Measurements from ENCODE around the gene MYOD1. TPM values are rescaled to one million over a fixed set of nuclear protein-coding genes. Genes with fewer than 3 reads are reported as not detected.

MYOD1 gene
- total RNA-seq, 1 donor from 2014 or later, result not detected

DNA sequence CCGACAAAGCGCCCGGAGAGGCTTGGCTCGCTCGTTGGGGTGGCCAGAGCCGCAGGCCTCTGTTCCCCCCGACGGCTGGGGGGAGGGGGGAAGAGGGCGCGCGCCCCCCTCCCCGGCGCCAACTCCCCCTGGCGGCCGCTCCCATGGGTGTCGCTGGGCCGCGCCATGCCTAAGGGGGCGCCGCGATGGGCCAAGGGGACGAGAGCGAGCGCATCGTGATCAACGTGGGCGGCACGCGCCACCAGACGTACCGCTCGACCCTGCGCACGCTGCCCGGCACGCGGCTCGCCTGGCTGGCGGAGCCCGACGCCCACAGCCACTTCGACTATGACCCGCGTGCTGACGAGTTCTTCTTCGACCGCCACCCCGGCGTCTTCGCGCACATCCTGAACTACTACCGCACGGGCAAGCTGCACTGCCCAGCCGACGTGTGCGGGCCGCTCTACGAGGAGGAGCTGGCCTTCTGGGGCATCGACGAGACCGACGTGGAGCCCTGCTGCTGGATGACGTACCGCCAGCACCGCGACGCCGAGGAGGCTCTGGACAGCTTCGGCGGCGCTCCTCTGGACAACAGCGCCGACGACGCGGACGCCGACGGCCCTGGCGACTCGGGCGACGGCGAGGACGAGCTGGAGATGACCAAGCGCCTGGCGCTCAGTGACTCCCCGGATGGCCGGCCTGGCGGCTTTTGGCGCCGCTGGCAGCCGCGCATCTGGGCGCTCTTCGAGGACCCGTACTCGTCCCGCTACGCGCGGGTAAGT is 16.6 kb downstream of the MYOD1 start:
- Mint-ChIP-seq H3K4me3 (ENCODE audit: unreplicated experiment) (no peak overlapping the region), H3K36me3 (ENCODE audit: low read depth) (no peaks in the 10 kb centered on the region), H3K27ac (ENCODE audit: unreplicated experiment) (no peak overlapping the region), H3K9me3 (ENCODE audit: low read depth) (no peaks in the 10 kb centered on the region), H3K27me3 (ENCODE audit: low read depth) (peaks cover 24% of the 10 kb centered on the region), H3K4me1 (ENCODE audit: low read depth) (peaks cover 4% of the 10 kb centered on the region)
- DNase-seq (ENCODE audit: low spot score), result no peak
- TF ChIP-seq, protein P1, sequence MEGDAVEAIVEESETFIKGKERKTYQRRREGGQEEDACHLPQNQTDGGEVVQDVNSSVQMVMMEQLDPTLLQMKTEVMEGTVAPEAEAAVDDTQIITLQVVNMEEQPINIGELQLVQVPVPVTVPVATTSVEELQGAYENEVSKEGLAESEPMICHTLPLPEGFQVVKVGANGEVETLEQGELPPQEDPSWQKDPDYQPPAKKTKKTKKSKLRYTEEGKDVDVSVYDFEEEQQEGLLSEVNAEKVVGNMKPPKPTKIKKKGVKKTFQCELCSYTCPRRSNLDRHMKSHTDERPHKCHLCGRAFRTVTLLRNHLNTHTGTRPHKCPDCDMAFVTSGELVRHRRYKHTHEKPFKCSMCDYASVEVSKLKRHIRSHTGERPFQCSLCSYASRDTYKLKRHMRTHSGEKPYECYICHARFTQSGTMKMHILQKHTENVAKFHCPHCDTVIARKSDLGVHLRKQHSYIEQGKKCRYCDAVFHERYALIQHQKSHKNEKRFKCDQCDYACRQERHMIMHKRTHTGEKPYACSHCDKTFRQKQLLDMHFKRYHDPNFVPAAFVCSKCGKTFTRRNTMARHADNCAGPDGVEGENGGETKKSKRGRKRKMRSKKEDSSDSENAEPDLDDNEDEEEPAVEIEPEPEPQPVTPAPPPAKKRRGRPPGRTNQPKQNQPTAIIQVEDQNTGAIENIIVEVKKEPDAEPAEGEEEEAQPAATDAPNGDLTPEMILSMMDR (IDR thresholded peaks at IDR 0.05), result peak; percentile 63

DNA sequence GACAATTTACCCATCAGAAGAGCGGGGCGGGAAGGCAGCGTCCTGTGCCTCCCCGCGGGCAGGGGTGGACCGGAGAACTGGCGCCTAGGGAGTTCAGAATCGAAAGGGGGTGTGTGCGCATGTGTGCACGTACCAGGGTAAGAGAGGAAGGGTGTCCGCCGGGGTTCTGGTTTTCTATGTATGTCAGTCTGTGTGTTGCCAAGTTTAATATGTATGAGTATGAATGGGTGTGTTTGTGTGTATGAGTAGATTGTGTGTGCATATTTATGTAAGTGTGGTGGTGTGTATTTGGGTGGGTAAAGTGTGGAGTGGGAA is 17.2 kb downstream of the MYOD1 start:
- Mint-ChIP-seq H3K27me3 (ENCODE audit: low read depth) (peaks cover 25% of the 10 kb centered on the region), H3K36me3 (ENCODE audit: low read depth) (no peaks in the 10 kb centered on the region), H3K9me3 (ENCODE audit: low read depth) (no peaks in the 10 kb centered on the region), H3K27ac (ENCODE audit: unreplicated experiment) (no peak overlapping the region), H3K4me3 (ENCODE audit: unreplicated experiment) (no peak overlapping the region), H3K4me1 (ENCODE audit: low read depth) (peaks cover 4% of the 10 kb centered on the region)
- DNase-seq (ENCODE audit: low spot score), result no peak
- TF ChIP-seq, protein P1 (IDR thresholded peaks at IDR 0.05), result no peak

DNA sequence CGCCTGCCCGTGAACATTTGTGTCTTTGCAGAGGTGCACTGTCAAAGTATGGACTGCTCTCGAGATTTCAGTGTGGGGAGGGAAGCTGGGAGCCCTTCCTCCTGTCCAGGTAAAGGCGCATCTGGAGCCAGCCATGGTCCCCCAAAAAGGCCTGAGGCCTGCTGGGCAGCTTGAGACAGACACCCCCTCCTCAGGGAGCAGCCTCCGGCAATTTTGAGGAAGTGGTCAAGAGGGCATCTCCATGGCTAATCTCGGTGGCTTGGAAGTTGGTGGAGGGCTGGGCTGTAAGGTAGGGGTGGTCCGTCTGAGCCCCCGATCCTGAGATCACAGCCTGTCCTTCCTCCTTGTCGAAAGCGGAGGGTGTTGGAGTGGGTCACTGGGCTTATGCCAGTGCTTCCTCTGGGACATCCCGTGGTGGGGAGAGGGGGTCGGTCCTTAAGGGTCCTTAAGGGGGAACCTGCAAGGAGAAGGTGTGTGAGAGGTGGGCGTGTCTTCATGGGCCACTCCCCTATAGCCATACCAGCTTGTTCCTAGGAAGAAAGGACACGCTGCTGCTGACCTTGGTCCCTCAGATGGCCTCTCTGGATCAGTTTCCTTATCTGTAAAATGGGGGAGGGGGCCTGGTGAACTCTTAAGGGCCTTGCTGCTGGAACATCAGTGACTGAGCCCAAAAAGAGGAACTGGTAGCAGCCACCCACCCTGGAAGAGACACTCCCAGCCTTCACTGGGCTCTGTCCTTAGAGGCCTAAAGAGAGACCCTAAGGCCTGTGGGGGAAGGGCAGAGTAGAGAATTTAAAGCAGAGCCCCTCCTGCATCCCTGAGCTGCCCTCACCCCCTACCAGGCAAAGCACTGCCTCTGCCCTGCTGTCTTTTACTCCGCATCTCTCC is 17.8 kb downstream of the MYOD1 start:
- H3K27me3 Mint-ChIP-seq (ENCODE audit: low read depth), result peaks cover 23% of the 10 kb centered on the region
- DNase-seq (ENCODE audit: low spot score), result no peak
- H3K4me3 Mint-ChIP-seq (ENCODE audit: unreplicated experiment), result no peak overlapping the region

DNA sequence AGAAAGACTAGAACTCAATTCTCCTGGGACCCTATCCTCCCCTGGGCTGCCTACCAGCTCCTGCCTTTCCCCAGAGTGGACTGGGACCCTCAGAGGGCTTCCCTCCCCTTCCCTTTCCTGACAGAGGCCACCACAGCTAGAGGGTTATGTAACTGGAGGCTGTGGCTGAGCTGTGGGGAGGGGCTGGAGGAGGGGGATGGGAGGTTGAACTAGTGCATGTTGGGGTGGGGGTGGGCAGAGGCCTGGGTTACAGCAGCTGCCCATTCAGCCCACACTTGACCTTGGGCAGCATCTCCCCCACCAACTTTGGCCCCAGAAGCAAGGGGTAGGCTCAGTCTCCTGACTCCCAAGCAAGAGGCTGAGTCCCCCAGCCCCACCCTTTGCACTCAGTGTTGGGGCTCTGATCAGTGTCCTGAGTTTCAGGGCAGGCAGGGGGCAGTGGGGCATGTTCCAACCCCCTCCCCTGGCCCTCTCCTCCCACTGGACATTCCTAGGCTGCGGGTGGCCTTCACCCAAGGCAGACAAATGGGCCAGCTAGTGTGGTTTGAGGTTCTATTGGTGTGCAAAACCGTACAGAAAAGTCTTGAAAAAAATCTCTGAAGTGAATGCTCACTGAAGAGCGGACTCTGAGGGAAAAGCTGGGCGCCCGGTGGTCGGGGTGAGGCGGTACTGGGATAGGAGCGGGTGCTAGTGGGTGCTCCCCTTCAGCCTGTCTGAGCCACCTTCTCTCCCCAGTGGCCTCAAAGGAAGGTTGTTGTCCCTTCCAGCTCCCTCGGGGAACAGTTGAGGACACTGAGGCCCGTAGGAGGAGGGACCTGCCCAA is 19.0 kb downstream of the MYOD1 start:
- TF ChIP-seq, protein P1 (IDR thresholded peaks at IDR 0.05), result no peak
- DNase-seq (ENCODE audit: low spot score), result no peak
- Mint-ChIP-seq H3K36me3 (ENCODE audit: low read depth) (no peaks in the 10 kb centered on the region), H3K4me3 (ENCODE audit: unreplicated experiment) (no peak overlapping the region), H3K27me3 (ENCODE audit: low read depth) (peaks cover 12% of the 10 kb centered on the region), H3K4me1 (ENCODE audit: low read depth) (peaks cover 4% of the 10 kb centered on the region), H3K27ac (ENCODE audit: unreplicated experiment) (no peak overlapping the region), H3K9me3 (ENCODE audit: low read depth) (no peaks in the 10 kb centered on the region)

More for the DNA sequence above, 17.8 kb downstream of the MYOD1 start:
- H3K4me1 Mint-ChIP-seq (ENCODE audit: low read depth), result peaks cover 4% of the 10 kb centered on the region
- H3K9me3 Mint-ChIP-seq (ENCODE audit: low read depth), result no peaks in the 10 kb centered on the region
- TF ChIP-seq, protein P1 (IDR thresholded peaks at IDR 0.05), result no peak
- no peaks in the 10 kb centered on the region for H3K36me3 Mint-ChIP-seq (ENCODE audit: low read depth)
- no peak overlapping the region for H3K27ac Mint-ChIP-seq (ENCODE audit: unreplicated experiment)

DNA sequence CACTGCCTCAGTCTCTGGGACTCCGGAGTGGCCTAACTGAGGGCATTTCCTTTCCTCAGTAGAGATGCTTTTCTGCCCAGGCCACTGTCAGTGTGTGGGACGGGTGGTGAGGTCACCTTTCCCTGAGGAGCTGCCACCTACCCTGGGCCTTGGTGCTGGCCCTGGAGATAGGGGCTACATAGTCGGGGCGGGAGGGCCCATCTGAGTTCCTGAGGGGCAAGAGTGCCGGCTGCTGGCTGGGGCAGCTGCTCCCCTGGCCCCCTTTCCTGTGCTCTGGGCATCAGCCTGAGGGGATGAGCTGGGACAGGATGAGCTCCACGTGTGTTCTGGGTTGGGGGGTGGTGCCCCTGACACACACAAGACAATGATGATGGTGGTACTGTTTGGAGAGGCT is 20.6 kb downstream of the MYOD1 start:
- Mint-ChIP-seq H3K27ac (ENCODE audit: unreplicated experiment) (no peak overlapping the region), H3K9me3 (ENCODE audit: low read depth) (no peaks in the 10 kb centered on the region), H3K4me1 (ENCODE audit: low read depth) (no peaks in the 10 kb centered on the region), H3K36me3 (ENCODE audit: low read depth) (no peaks in the 10 kb centered on the region), H3K4me3 (ENCODE audit: unreplicated experiment) (no peak overlapping the region), H3K27me3 (ENCODE audit: low read depth) (peaks cover 11% of the 10 kb centered on the region)
- DNase-seq (ENCODE audit: low spot score), result no peak
- TF ChIP-seq, protein P1 (IDR thresholded peaks at IDR 0.05), result no peak
